ENCODE measurements around the gene TEX264.

The TEX264 gene

GRCh38 chr3:51750878-51751277, 79.8 kb downstream of the TEX264 start:
- no peak for DNase-seq (ENCODE audit: low spot score)

GRCh38 chr3:51751287-51751686, 80.2 kb downstream of the TEX264 start:
- DNase-seq (ENCODE audit: low spot score) = no peak

Small RNAs within 50 kb of the gene (small RNA-seq; reads per million reads assigned to genes)
- 275 to 532 reads per million in 2 experiments for gene RNA5SP132
